ENCODE measurements around the gene FOXN1.

DNA sequence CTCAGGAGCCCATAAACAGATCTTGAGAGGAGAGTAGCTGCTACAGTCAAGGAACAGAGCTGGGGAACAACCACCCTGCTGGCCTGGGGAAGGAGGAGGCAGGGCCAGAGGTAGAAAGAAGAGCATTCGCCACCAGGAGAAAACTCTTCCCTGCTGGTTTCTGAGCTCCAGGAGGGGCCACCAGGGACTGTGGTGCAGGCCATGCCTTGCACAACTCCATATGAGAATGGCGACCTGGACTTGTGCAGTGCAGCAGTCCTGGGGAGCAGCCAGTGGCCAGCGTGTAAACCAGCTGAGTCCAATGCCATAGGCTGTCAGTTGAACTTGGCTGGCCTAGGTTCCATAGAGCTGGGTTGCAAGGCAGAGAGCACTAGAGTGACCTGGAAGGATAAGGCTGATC is 21.1 kb upstream of the FOXN1 start:
- TF ChIP-seq, protein P1, sequence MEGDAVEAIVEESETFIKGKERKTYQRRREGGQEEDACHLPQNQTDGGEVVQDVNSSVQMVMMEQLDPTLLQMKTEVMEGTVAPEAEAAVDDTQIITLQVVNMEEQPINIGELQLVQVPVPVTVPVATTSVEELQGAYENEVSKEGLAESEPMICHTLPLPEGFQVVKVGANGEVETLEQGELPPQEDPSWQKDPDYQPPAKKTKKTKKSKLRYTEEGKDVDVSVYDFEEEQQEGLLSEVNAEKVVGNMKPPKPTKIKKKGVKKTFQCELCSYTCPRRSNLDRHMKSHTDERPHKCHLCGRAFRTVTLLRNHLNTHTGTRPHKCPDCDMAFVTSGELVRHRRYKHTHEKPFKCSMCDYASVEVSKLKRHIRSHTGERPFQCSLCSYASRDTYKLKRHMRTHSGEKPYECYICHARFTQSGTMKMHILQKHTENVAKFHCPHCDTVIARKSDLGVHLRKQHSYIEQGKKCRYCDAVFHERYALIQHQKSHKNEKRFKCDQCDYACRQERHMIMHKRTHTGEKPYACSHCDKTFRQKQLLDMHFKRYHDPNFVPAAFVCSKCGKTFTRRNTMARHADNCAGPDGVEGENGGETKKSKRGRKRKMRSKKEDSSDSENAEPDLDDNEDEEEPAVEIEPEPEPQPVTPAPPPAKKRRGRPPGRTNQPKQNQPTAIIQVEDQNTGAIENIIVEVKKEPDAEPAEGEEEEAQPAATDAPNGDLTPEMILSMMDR (IDR thresholded peaks at IDR 0.05; ENCODE audit: low read depth, low read length, missing input control) = no peak
- no peak for TF ChIP-seq RAD21 (IDR thresholded peaks at IDR 0.05)
- TF ChIP-seq MAX (IDR thresholded peaks at IDR 0.05) = no peak
- no peak for TF ChIP-seq TAF1 (conservative IDR thresholded peaks at IDR 0.05)
- no peak for TF ChIP-seq YY1 (IDR thresholded peaks at IDR 0.05)
- no peak for TF ChIP-seq SP1 (IDR thresholded peaks at IDR 0.05)
- no peak for TF ChIP-seq REST (IDR thresholded peaks at IDR 0.05)
- no peak for TF ChIP-seq HNF4A (conservative IDR thresholded peaks at IDR 0.05)
- TF ChIP-seq HNF4G (IDR thresholded peaks at IDR 0.05) = no peak
- TF ChIP-seq ZBTB33 (IDR thresholded peaks at IDR 0.05) = no peak
- no peak for TF ChIP-seq GABPA (IDR thresholded peaks at IDR 0.05 in 1 of 2, conservative IDR thresholded peaks at IDR 0.05 in 1 of 2)
